GF-D8 (cell line): ENCODE data around the gene ZNF789.

Experiments used
- DNase-seq: peaks from one replicate; lab custom pipeline; 2025; lab: John Stamatoyannopoulos, UW

ZNF789 gene

DNA sequence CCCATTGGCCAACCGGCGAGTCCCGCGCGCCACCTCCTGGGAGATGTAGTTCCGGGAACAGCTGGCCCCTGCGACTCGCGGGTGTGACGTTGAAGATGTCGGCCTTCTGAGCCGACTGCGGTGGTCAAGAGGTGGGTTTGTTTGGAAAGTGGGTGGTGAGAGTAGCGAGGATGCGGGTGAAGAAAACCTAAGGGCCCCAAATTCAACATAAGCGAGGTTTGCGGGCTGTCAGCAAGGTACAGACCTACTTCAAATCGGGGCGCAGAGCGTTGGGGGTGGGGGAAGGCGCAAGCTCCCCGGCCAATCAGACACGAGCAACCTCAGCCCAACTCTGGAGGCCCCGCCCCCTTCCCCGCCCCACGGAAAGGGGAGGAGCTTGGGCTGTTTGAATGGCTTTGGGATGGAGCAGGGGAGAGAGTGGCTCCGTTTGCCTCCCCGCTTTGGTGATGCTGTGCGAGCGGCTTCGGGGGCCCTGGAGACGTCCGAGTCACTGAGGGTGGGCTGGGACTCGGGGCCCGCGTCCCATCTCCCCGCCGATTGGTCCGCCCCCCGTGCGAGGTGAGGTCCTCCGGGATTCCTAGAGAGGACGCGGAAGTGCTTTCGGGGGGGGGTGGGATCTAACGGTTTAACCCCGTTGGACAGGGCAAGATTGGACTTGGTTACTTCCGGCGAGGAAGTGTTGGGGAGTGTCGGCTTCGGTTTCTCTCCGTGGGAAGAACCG lies 32.1 kb downstream of the ZNF789 start, which contains the start of gene ZKSCAN5:
TSS of gene ZKSCAN5 (plus strand) at position 60 of the 721 bp plus-strand sequence. CDS start 1,383 bp downstream, outside the sequence.
- peak; percentile 91 for DNase-seq

DNA sequence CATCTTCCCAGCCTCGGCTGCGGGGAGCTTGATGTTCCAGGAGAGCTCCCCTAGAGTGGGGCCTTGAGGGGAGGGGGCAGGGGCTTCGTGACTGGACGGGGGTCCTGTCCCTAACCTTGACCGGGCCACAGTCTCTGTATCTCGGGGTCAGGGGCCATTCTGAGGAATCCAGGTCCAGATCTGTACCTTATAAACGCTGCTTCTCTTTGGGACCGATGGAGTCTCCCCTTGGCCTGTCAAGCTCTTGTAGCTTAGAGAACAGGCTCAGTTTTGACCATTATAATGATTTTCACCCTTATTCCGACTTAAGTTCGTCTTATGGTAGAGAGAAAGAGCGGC lies 32.6 kb downstream of the ZNF789 start:
- DNase-seq = no peak

GRCh38 chr7:99514050-99514449 lies 41.4 kb downstream of the ZNF789 start:
- DNase-seq = no peak

DNA sequence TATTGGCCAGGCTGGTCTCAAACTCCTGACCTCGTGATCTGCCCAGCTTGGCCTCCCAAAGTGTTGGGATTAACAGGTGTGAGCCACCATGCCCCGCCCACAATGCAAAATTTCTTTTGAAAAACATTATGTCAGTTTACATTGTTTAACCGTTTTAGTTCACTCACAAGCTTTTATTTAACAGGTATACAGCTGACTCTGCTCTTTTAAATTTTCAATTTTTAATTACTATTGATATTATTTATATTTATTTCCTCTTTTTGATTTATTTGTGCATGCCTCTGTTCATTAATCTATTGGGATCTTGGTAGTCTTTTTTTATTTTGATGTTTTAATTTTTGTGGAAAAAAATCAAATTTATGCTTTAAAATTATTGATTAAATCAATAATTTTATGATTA lies 48.7 kb downstream of the ZNF789 start:
- no peak for DNase-seq

DNA sequence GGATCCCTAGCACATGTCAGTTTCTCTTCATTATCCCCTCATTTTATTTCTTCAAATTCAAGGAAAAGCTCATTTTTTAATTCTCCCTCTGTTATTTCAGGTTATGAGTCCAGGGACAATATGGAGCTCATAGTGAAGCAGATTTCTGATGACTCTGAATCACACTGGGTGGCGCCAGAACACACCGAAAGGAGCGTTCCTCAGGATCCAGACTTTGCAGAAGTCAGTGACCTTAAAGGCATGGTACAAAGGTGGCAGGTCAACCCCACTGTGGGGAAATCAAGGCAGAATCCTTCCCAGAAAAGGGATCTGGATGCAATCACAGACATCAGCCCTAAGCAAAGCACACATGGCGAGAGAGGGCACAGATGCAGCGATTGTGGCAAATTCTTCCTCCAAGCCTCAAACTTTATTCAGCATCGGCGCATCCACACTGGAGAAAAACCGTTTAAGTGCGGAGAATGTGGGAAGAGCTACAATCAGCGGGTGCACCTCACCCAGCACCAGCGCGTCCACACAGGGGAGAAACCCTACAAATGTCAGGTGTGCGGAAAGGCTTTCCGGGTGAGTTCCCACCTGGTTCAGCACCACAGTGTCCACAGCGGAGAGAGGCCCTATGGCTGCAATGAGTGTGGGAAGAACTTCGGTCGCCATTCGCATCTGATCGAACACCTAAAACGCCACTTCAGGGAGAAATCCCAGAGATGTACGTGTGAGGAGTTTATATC lies 53.2 kb downstream of the ZNF789 start:
- DNase-seq = no peak

DNA sequence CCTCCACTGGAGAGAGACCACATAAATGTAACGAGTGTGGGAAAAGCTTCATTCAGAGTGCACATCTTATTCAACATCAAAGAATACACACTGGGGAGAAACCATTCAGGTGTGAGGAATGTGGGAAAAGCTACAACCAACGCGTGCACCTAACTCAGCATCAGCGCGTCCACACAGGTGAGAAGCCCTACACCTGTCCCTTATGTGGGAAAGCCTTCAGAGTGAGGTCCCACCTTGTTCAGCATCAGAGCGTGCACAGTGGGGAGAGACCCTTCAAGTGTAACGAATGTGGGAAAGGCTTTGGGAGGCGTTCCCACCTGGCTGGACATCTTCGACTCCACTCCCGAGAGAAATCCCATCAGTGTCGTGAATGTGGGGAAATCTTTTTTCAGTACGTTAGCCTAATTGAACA lies 58.7 kb downstream of the ZNF789 start:
- no peak for DNase-seq

DNA sequence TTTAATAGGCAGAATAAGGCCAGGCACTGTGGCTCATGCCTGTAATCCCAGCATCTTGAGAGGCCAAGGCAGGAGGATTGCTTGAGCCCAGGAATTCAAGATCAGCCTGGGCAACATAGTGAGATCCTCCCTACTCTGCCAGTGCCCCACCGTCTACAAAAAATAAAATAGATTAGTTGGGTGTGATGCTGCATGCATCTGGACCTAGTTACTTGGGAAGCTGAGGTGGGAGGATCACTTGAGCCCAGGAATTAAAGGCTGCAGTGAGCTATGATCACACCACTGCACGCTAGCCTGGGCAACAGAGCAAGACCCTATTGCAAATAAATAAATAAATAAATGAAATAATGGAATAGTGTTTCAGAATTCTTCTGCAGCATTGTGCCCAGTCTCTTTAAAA lies 63.0 kb downstream of the ZNF789 start:
- no peak for DNase-seq
